ENCODE data around the gene GADD45G.

The GADD45G gene

DNA sequence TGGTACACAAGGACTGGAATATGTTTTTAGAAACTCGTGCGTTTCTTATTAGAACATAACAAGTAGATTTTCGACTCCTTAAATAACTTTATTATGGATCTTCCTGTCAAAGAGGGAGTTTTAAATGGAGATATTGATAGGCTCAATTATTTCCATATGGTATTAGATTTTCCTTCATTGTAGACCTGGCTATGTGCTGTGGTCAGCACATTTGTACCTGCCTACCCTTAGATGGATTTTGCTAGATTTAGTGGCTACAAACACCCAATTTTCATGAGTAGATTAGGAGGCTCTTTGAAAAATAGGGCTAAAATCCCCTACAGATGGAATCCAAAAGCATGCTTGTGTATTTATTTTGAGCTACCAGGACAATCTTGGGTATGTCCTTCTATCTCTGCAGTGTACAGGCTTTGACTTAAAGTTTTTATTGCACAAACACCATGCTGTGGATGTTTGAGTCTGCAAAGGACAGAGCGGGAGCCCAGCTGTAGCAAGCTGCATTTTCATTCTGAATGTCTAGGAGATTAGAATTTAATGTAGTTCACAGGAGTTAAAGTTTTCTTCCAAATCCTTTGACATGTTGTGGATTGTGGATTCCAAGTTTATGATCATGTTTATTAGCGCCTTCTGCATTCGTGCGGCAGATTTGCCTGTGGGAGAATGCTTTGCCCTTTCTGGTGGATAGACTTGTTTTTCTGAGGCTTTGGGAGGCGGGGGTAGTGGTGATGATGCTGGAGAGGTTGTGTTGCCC lies 41.6 kb downstream of the GADD45G start:
- no peaks in the 10 kb centered on the region for H3K9me3 ChIP-seq (ENCODE audit: low read length)
- no peak overlapping the region for H3K27ac ChIP-seq (ENCODE audit: low read depth, low read length)
- no peak overlapping the region for H3K9ac ChIP-seq (ENCODE audit: low read length)
- H3K27me3 ChIP-seq (ENCODE audit: control insufficient read depth in 1 of 2, insufficient read depth in 2 of 2, low read length in 2 of 2) = no peaks in the 10 kb centered on the region
- no peak overlapping the region for H3K4me3 ChIP-seq (ENCODE audit: low read depth in 1 of 2, low read length in 2 of 2)
- no peaks in the 10 kb centered on the region for H3K36me3 ChIP-seq (ENCODE audit: insufficient read depth, low read length)
- no peaks in the 10 kb centered on the region for H3K4me1 ChIP-seq (ENCODE audit: insufficient read depth, low read length)

DNA sequence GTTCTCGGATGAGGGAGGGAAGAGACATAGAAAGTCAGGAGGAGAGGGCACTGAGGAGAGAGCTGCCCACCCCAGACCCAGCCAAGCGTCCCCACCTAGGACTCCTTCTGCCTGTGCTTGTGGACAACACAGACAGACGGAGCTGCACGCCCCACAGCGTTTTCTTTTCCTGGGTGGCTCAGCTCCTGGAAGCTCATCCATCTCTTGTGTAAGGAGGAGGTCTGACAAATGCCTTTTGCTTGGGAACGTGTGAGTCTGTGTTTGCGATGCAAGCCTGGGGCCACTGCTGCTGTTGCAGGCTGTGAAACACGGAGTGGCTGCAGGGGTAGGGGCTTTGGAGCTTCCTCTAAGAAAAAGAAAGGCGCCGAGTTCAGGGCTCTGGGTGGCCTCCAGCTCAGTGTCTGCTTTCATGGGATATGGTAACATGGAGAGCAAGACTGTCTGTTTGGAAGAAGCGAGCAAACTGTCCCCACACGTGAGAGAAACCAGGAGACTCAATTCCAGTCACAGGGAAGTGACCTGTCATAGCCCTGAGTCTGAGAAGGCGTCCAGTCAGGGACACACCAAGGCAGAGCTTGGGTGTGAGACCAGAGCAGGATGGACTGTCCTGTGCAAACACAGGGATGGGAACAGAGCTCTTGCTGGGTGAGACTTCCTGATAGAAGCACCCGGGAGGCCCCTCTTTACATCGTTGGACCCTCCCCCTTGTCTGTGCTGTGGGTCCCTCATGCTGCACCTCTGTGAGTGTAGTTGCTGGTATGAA lies 42.7 kb downstream of the GADD45G start:
- H3K9ac ChIP-seq (ENCODE audit: low read length) = no peak overlapping the region
- H3K9me3 ChIP-seq (ENCODE audit: low read length) = no peaks in the 10 kb centered on the region
- H3K4me3 ChIP-seq (ENCODE audit: low read depth in 1 of 2, low read length in 2 of 2) = no peak overlapping the region
- H3K27me3 ChIP-seq (ENCODE audit: control insufficient read depth in 1 of 2, insufficient read depth in 2 of 2, low read length in 2 of 2) = no peaks in the 10 kb centered on the region
- H3K36me3 ChIP-seq (ENCODE audit: insufficient read depth, low read length) = no peaks in the 10 kb centered on the region
- H3K4me1 ChIP-seq (ENCODE audit: insufficient read depth, low read length) = no peaks in the 10 kb centered on the region
- no peak overlapping the region for H3K27ac ChIP-seq (ENCODE audit: low read depth, low read length)

DNA sequence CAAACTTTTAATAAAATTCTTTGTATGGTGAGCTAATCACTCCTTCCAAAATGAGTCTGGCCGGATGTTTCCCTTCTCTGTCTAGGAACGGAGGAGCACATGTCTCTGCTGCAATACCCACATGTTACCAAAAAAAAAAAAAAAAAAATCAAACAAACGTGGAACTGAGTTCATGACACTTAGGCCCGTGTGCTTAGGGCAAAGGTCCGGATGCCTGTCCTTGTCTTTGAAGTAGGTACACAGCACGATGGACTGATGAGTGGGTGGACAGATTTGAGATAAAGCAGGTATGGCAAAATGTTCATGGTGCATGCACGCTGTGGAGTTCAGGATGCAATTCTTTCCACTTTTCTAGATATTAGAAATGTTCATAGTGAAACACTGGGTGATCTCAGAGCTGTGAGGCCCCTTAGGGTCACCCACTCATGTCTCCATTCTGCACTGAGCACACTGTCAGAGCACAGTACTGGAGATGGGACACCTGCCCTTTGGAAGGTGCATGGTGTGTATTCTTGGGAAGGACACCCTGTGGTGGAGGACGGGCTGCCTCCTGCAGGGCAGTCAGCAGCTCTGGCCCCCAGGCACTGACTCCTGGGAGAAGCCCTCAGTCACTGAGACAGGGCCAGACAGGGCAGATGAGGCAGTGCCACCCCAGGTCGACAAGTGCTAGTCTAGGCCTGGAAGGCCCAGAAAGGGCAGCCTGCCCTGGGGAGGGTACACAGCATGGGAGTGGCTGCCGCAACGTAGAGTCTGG lies 43.6 kb downstream of the GADD45G start:
- Histone ChIP-seq H3K27me3 (ENCODE audit: control insufficient read depth in 1 of 2, insufficient read depth in 2 of 2, low read length in 2 of 2) (no peaks in the 10 kb centered on the region), H3K27ac (ENCODE audit: low read depth, low read length) (no peak overlapping the region), H3K4me3 (ENCODE audit: low read depth in 1 of 2, low read length in 2 of 2) (no peak overlapping the region), H3K4me1 (ENCODE audit: insufficient read depth, low read length) (no peaks in the 10 kb centered on the region), H3K9ac (ENCODE audit: low read length) (no peak overlapping the region), H3K36me3 (ENCODE audit: insufficient read depth, low read length) (no peaks in the 10 kb centered on the region), H3K9me3 (ENCODE audit: low read length) (no peaks in the 10 kb centered on the region)

DNA sequence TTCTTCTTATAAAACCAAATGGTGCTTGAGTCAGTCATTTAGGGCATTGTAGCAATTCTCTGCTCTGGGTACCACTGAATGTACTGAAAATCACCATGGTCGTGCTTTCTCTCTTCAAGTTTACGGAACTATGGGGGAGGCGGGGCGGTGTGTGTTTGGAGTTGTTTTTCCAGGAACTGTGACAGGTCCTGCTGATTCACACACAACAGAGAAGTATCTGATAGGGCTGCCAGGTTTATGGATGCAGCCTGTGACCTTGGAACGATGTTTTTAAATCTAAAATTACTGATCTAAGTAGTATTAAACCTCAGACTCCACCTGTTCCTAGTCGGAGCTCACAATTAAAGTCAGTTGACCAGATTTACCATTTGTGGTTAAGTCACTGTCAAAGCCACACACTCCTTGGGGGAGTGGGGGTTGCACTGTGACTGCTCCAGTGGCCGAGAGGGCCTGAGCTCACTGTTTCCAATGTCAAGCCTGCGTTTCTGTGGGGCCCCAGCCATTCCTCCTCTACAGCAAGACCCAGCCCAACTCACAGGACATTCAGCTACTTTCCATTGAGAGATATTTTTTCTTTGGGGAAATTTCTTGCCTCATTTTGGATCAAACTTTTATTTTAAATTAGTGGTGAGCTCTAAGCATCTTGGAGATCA lies 44.4 kb downstream of the GADD45G start:
- no peaks in the 10 kb centered on the region for H3K36me3 ChIP-seq (ENCODE audit: insufficient read depth, low read length)
- H3K27me3 ChIP-seq (ENCODE audit: control insufficient read depth in 1 of 2, insufficient read depth in 2 of 2, low read length in 2 of 2) = no peaks in the 10 kb centered on the region
- H3K9me3 ChIP-seq (ENCODE audit: low read length) = no peaks in the 10 kb centered on the region
- H3K9ac ChIP-seq (ENCODE audit: low read length) = no peak overlapping the region
- no peaks in the 10 kb centered on the region for H3K4me1 ChIP-seq (ENCODE audit: insufficient read depth, low read length)
- no peak overlapping the region for H3K27ac ChIP-seq (ENCODE audit: low read depth, low read length)
- no peak overlapping the region for H3K4me3 ChIP-seq (ENCODE audit: low read depth in 1 of 2, low read length in 2 of 2)

DNA sequence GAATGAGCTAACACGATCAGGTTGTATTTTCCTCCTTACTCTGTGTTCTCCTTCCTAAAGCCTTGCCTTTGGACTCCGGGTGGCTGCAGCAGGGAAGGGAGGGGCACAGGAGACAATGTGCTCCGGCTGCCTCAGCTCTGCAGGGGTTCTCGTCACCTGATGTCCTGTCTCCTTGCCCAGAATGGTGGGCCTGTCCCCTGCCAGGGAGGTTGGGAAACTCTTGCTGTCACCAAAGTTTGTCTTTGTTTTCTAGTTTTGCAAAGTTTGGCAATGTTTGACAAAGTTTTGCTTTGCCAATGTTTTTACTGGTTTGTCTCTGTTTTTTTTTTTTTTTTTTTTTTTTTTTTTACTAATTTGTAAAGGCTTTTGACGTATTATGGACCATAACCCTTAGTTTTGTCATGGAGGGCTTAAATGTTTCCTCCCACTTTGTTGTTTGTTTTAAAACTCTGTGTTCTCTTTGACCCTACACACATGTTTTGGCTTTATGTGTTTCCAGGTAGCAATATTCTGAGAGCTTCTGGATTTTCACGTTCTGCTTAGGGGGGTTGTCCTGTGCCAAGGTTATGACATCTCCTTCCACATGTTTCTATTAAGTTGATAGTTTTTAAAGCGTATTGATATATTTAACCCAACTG lies 49.3 kb downstream of the GADD45G start:
- Histone ChIP-seq H3K36me3 (ENCODE audit: insufficient read depth, low read length) (no peaks in the 10 kb centered on the region), H3K9ac (ENCODE audit: low read length) (no peak overlapping the region), H3K4me3 (ENCODE audit: low read depth in 1 of 2, low read length in 2 of 2) (no peak overlapping the region), H3K27ac (ENCODE audit: low read depth, low read length) (no peak overlapping the region), H3K27me3 (ENCODE audit: control insufficient read depth in 1 of 2, insufficient read depth in 2 of 2, low read length in 2 of 2) (no peaks in the 10 kb centered on the region), H3K9me3 (ENCODE audit: low read length) (no peaks in the 10 kb centered on the region), H3K4me1 (ENCODE audit: insufficient read depth, low read length) (peaks cover 10% of the 10 kb centered on the region)

DNA sequence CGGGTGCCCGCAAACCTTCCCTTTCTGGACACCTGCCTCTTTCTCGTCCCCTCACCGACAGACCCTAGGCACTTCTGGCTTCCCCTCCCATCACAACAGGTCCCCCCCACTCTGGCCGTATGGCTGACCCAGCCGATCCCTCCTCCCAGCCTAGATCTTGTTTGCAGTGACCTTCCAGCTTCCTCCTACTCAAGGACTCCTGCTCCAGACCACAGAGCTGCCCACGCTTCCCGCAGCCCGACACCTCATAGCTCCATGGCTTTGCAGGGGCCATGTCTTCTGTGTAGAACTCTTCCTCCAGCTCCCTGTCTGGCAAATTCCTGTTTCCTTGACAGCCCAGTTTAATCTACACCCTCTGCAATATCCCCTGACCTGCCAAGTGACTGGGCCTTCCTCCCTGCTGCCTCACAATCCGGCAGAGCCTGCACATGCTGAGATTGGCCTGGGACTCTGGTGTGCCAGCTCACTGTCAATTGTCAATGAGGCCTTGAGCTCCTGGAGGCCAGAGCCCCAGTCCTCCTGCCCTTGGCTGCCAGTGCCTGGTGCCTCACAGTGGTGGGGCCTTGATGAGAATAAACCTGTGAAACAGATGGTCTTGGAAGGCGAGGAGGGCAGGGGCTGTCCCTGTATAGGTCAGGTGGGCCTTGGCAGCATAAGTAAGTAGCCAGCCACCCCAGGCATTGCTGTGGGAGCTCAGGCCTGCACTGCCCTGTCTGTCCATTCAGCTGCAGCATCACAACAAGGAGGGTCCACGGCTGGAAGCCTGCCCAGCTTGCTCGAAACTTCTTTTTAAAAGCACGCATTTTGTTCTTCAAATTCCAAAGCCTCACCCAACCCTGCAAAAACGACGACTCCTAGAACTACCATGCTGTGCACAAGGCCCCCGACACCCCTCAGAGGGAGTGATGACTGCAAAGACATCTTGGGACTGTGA lies 50.5 kb downstream of the GADD45G start:
- peaks cover 10% of the 10 kb centered on the region for H3K4me1 ChIP-seq (ENCODE audit: insufficient read depth, low read length)
- no peaks in the 10 kb centered on the region for H3K27me3 ChIP-seq (ENCODE audit: control insufficient read depth in 1 of 2, insufficient read depth in 2 of 2, low read length in 2 of 2)
- H3K27ac ChIP-seq (ENCODE audit: low read depth, low read length) = no peak overlapping the region
- no peaks in the 10 kb centered on the region for H3K9me3 ChIP-seq (ENCODE audit: low read length)
- H3K36me3 ChIP-seq (ENCODE audit: insufficient read depth, low read length) = no peaks in the 10 kb centered on the region
- H3K4me3 ChIP-seq (ENCODE audit: low read depth in 1 of 2, low read length in 2 of 2) = no peak overlapping the region
- no peak overlapping the region for H3K9ac ChIP-seq (ENCODE audit: low read length)
